Measurements from ENCODE around the gene C2orf49. TPM values are rescaled to one million over a fixed set of nuclear protein-coding genes. Genes with fewer than 3 reads are reported as not detected.
A peak's percentile ranks its signal among the peaks of the same experiment; 100 is the strongest.

Gene C2orf49
- total and polyA plus RNA-seq, 10 of the 15 experiments (the other 5 are each of a cell fraction or from before 2014, with no cell fraction given): 7.2 to 24.2 (median 15.5) TPM

DNA sequence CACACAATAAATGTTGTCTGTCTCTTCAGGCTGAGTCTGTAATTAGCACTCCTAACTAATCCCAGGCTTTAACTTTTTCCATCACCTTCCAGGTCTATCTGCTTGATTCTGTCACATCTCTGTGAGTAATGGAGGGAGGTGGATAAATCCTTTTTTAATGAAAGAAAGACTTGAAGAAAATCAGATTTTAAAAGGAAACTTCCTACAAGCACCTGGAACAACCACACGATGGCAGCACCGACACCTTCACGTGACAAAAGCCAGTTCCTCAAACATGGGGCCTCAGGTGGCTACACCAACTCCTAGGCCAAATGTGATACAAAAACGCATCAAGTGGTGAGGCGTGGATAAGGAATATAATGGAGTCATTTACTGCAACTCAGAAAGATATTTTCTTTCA, 49.6 kb upstream of the C2orf49 start:
- POLR2A ChIA-PET: interaction anchor here (0.9 kb wide), 1 partner anchor 41 kb away, joined by 3 read pairs; no protein-coding TSS in a partner anchor
- WGBS (ENCODE audit: insufficient coverage, insufficient replicate concordance, low lambda C conversion rate, missing lambda C conversion rate): 52% methylated on average over 5 of the region's 5 CpGs
- in situ Hi-C loops (cut with MboI): no loop called here
- Histone ChIP-seq H4K20me1 (ENCODE audit: control insufficient read depth, insufficient read depth) (no peaks in the 10 kb centered on the region), H3K9me3 (replicated peaks; ENCODE audit: control insufficient read depth, insufficient read depth, low read length) (no peaks in the 10 kb centered on the region), H3K4me2 (ENCODE audit: control insufficient read depth, insufficient read depth) (no peak overlapping the region), H3K4me3 (no peak overlapping the region), H3K27me3 (replicated peaks in 1 of 2; ENCODE audit: control insufficient read depth in 2 of 2, insufficient read depth in 2 of 2, low read length in 1 of 2) (no peaks in the 10 kb centered on the region), H2AFZ (ENCODE audit: control insufficient read depth, low read depth, low read length) (no peak overlapping the region), H3K36me3 (ENCODE audit: control insufficient read depth in 2 of 2, insufficient read depth in 2 of 2, low read length in 1 of 2) (peaks cover 16 to 39% of the 10 kb centered on the region in 2 experiments), H3K79me2 (ENCODE audit: control insufficient read depth, insufficient read depth, low read length) (no peaks in the 10 kb centered on the region), H3K4me1 (ENCODE audit: control insufficient read depth, insufficient read depth, low read length) (no peaks in the 10 kb centered on the region), H3K27ac (ENCODE audit: control insufficient read depth, insufficient read depth) (no peak overlapping the region), H3K9ac (ENCODE audit: control insufficient read depth, insufficient read depth, low read length) (no peak overlapping the region)
- intact Hi-C loops (cut with micrococcal nuclease; ENCODE audit: unreplicated experiment): no loop called here
- RAD21 ChIA-PET (ENCODE audit: unreplicated experiment): interaction anchor here (1.0 to 1.8 kb wide), 4 partner anchors 40 to 173 kb away, joined by 3 to 8 read pairs (median 4); partner anchors contain the start of gene C2orf49
- CTCF ChIA-PET: interaction anchor here (0.6 to 1.7 kb wide), 19 partner anchors 8 to 818 kb away, joined by 3 to 9 read pairs (median 3); no protein-coding TSS in a partner anchor
- SMC1A ChIA-PET (ENCODE audit: uncharacterized antibody, unreplicated experiment): interaction anchor here (0.7 to 1.5 kb wide), 4 partner anchors 23 to 60 kb away, joined by 3 to 4 read pairs (median 4); no protein-coding TSS in a partner anchor
- ATAC-seq (peak; percentile 77), FAIRE-seq (peak; percentile 91), DNase-seq (ENCODE audit: low read depth, low spot score) (peak; percentile 4)
- no TSS peak for BruUV-seq (replicated peaks)
- TF ChIP-seq KAT2A (conservative IDR thresholded peaks at IDR 0.05; ENCODE audit: control insufficient read depth, low read depth, low read length) (no peak), BCL11A (IDR thresholded peaks at IDR 0.05; ENCODE audit: low read depth, low read length) (no peak), ZSCAN29 (IDR thresholded peaks at IDR 0.05) (no peak), TCF7 (IDR thresholded peaks at IDR 0.05; ENCODE audit: borderline replicate concordance) (no peak), SRF (IDR thresholded peaks at IDR 0.05; ENCODE audit: low read depth in 2 of 2, low read length in 2 of 2) (no peak), MXI1 (IDR thresholded peaks at IDR 0.05; ENCODE audit: low read depth, low read length) (no peak), FOXM1 (IDR thresholded peaks at IDR 0.05; ENCODE audit: low read depth, low read length) (no peak), NRF1 (conservative IDR thresholded peaks at IDR 0.05; ENCODE audit: low read depth, low read length) (no peak), MEF2A (IDR thresholded peaks at IDR 0.05; ENCODE audit: insufficient read depth, low read depth, low read length) (no peak), HDAC2 (IDR thresholded peaks at IDR 0.05) (no peak), RAD21 (IDR thresholded peaks at IDR 0.05; ENCODE audit: insufficient read depth, low read depth, low read length) (peak; percentile 55), HCFC1 (IDR thresholded peaks at IDR 0.05; ENCODE audit: low read length) (no peak), SPI1 (IDR thresholded peaks at IDR 0.05; ENCODE audit: borderline replicate concordance, insufficient read depth, low read depth, low read length) (peak; percentile 77; the same call in 1 of the 2 replicates), CREB1 (IDR thresholded peaks at IDR 0.05; ENCODE audit: low read depth) (no peak), ZNF217 (IDR thresholded peaks at IDR 0.05) (no peak)
- TF ChIP-seq, protein P1, sequence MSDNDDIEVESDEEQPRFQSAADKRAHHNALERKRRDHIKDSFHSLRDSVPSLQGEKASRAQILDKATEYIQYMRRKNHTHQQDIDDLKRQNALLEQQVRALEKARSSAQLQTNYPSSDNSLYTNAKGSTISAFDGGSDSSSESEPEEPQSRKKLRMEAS (IDR thresholded peaks at IDR 0.05; ENCODE audit: low read depth, low read length): peak; percentile 44; the same call in 1 of the 2 replicates
- TF ChIP-seq, protein P2, sequence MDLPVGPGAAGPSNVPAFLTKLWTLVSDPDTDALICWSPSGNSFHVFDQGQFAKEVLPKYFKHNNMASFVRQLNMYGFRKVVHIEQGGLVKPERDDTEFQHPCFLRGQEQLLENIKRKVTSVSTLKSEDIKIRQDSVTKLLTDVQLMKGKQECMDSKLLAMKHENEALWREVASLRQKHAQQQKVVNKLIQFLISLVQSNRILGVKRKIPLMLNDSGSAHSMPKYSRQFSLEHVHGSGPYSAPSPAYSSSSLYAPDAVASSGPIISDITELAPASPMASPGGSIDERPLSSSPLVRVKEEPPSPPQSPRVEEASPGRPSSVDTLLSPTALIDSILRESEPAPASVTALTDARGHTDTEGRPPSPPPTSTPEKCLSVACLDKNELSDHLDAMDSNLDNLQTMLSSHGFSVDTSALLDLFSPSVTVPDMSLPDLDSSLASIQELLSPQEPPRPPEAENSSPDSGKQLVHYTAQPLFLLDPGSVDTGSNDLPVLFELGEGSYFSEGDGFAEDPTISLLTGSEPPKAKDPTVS (IDR thresholded peaks at IDR 0.05; ENCODE audit: low read depth, low read length): no peak
- TF ChIP-seq, protein P3, sequence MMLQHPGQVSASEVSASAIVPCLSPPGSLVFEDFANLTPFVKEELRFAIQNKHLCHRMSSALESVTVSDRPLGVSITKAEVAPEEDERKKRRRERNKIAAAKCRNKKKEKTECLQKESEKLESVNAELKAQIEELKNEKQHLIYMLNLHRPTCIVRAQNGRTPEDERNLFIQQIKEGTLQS (IDR thresholded peaks at IDR 0.05; ENCODE audit: borderline replicate concordance, extremely low read depth, low read depth, low read length): peak; percentile 77; the same call in 1 of the 2 replicates
- TF ChIP-seq, protein P4, sequence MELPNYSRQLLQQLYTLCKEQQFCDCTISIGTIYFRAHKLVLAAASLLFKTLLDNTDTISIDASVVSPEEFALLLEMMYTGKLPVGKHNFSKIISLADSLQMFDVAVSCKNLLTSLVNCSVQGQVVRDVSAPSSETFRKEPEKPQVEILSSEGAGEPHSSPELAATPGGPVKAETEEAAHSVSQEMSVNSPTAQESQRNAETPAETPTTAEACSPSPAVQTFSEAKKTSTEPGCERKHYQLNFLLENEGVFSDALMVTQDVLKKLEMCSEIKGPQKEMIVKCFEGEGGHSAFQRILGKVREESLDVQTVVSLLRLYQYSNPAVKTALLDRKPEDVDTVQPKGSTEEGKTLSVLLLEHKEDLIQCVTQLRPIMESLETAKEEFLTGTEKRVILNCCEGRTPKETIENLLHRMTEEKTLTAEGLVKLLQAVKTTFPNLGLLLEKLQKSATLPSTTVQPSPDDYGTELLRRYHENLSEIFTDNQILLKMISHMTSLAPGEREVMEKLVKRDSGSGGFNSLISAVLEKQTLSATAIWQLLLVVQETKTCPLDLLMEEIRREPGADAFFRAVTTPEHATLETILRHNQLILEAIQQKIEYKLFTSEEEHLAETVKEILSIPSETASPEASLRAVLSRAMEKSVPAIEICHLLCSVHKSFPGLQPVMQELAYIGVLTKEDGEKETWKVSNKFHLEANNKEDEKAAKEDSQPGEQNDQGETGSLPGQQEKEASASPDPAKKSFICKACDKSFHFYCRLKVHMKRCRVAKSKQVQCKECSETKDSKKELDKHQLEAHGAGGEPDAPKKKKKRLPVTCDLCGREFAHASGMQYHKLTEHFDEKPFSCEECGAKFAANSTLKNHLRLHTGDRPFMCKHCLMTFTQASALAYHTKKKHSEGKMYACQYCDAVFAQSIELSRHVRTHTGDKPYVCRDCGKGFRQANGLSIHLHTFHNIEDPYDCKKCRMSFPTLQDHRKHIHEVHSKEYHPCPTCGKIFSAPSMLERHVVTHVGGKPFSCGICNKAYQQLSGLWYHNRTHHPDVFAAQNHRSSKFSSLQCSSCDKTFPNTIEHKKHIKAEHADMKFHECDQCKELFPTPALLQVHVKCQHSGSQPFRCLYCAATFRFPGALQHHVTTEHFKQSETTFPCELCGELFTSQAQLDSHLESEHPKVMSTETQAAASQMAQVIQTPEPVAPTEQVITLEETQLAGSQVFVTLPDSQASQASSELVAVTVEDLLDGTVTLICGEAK (IDR thresholded peaks at IDR 0.05; ENCODE audit: borderline replicate concordance): no peak

All from GM12878 (cell line).